ENCODE measurements around the gene SNX18.
"Not testable (repeated sequence)": the region's sequence is repeated elsewhere in the genome, so short reads cannot be mapped to it uniquely, and the experiment has no call there.

SNX18 gene, protein sequence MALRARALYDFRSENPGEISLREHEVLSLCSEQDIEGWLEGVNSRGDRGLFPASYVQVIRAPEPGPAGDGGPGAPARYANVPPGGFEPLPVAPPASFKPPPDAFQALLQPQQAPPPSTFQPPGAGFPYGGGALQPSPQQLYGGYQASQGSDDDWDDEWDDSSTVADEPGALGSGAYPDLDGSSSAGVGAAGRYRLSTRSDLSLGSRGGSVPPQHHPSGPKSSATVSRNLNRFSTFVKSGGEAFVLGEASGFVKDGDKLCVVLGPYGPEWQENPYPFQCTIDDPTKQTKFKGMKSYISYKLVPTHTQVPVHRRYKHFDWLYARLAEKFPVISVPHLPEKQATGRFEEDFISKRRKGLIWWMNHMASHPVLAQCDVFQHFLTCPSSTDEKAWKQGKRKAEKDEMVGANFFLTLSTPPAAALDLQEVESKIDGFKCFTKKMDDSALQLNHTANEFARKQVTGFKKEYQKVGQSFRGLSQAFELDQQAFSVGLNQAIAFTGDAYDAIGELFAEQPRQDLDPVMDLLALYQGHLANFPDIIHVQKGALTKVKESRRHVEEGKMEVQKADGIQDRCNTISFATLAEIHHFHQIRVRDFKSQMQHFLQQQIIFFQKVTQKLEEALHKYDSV

DNA sequence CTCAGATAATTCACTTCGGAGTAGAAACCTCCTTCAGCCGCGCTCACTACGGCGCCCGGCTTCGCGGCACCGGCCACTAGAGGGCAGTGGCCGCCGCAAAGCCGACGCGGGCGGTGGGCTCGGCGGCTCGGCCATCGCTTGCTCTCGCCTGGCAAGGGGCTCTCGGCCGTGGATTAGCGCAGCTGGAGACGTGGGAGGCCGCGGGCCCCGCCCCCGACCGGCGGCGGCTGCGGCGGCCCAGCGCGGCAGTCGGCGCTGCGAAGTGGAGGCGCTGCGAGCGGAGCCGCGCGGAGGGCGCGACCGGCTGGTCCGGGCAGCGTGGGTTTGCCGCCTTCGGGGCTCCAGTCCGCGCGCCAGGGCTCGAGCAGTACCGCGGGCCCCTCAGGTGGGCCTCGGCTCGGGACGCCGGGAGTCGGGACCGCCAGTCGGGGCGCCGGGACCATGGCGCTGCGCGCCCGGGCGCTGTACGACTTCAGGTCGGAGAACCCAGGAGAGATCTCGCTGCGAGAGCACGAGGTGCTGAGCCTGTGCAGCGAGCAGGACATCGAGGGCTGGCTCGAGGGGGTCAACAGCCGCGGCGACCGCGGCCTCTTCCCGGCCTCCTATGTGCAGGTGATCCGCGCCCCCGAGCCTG, at the start of gene SNX18:
SNX18 (plus strand) TSS at position 248 of the 634 bp plus-strand sequence; CDS start at position 442, 194 bp downstream.
- DNase-seq: peak; percentile 85 to 91

DNA sequence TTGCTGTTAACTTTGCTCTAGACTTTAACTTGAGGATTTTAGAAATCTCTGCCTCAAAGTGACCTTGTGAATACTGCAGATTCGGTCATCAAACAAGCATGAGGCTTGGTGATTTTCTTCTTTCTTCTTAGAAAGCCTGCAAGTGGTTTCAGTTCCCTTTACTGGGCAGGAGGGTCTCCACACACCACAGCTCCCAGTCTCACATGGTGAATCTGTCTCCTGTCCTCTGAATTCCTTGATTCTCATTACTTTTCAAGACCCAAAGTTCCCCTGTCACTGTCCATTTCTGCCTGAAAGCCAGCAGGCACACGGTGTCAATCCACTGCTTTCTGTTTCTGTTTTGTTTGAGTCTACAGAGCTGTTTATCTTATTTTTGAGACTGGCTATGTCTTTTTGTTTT, 47.9 kb upstream of the SNX18 start:
- DNase-seq: no peak

DNA sequence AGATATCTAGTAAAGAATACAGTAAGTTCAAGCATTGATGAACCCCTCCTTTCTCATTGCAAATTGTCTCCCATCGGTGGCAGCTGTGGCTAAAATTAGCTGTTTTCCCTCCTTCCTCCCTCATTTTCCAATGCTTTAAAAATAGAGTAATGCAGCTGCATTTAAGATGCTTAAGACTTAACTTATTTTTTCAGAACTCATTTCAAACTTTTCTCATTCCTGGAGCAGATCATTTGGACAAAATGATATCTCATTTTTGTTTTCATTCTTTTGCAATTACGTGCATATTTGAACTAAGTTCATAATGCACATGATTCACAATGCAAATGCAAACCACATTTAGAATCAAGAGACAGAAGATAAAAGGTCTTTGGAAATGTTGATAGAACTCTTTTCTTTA, 47.4 kb upstream of the SNX18 start:
- no peak for DNase-seq

- DNase-seq: no peak
Measured at GRCh38 chr5:54470677-54471076, 46.9 kb upstream of the SNX18 start.

GRCh38 chr5:54471398-54471797, 46.2 kb upstream of the SNX18 start:
- no peak for DNase-seq

GRCh38 chr5:54476682-54477081, 40.9 kb upstream of the SNX18 start:
- DNase-seq: no peak

GRCh38 chr5:54477941-54478478, 39.5 kb upstream of the SNX18 start:
- DNase-seq: no peak

GRCh38 chr5:54480296-54480695, 37.3 kb upstream of the SNX18 start:
- DNase-seq: no peak

GRCh38 chr5:54484219-54484894, 33.2 kb upstream of the SNX18 start:
- DNase-seq: no peak

- not testable (repeated sequence) for DNase-seq
Measured at GRCh38 chr5:54485659-54486058, 31.9 kb upstream of the SNX18 start.

- DNase-seq: not testable (repeated sequence)
Measured at GRCh38 chr5:54489648-54489979, 27.9 kb upstream of the SNX18 start.

- no peak for DNase-seq
Measured at GRCh38 chr5:54491326-54491725, 26.2 kb upstream of the SNX18 start.

DNA sequence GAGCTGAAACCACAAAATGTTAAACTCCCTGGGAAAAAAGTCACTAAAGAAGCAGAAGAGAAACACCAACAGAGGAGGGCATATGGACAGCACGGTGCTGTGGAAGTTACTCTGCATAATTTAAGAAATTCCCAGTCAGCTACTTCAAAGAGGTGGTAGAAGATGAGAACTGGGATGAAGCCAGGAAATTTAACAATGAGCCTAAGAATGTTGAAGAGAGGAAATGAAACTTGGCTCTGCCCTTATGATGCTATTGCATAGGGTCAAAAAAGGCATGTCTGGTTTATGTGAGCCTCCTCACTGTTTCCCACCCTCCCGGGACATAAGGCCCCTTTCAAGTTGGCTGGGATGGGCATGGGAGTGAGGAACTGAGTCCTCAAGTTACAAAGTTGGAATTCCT, 25.4 kb upstream of the SNX18 start:
- no peak for DNase-seq

DNA sequence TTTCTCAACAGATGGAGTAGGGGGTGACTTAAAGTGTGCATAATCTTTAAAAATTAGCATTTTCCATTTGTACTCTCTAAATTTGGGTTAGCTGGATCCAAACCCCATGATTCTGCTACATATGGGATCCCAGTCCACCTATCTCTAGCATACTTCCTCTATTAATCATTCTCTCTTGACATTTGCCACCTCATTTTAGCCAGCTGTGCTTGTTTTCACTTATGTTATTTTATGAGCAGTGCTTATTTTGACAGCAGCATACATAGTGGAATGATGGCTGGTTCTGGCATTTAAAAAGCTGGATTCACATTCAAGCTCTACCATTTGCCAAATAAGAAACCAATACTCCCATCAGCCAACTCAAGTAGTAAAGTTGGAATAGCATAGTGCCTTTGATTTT, 22.5 kb upstream of the SNX18 start:
- DNase-seq: no peak

DNA sequence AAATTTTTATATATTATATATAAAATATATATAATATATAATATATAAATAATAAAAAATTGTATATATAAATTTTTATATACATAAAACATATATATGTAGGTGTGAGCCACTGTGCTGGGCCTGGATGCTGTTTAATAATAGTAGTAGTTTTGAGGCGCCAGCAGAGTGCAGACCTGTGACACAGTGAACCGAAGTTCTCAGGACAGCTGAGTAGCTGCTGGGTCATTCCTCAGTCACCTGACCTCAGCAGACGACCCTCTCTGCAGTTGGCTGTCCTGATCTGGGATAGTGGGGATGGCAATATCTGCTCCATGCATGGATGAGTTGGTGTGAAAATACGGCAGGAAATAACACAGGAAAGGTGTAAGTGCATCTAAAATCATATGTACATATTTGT, 3.3 kb upstream of the SNX18 start:
- DNase-seq: peak in 1 of 2 experiments; percentile 12

DNA sequence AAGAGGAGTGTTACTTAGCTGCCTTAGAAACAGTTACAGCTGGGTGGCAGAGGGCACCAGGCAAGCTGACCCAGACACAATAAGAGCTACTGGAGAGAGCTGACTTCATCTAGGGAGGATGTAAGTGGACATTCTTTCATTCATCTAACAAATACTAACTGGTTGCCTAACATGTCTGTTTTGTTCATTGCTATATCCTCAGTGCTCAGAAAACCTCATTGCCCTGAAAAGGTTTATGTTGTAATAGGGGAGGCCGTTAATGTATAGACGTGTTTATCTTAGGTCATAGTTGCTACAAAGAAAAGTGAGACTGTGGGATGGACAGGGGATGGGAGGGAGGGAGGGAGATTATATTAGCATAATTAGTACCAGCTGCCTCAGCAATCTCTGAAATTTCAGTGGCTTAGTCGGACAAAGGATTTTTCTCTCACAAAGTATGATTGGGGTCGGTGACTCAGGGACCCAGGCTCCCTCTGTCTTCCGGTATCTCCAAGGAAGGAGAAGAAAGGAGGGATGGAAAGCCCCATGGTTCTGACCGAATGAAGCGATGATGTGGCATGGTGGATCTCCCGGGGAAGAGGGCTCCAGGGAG, 2.6 kb upstream of the SNX18 start:
- no peak for DNase-seq

DNA sequence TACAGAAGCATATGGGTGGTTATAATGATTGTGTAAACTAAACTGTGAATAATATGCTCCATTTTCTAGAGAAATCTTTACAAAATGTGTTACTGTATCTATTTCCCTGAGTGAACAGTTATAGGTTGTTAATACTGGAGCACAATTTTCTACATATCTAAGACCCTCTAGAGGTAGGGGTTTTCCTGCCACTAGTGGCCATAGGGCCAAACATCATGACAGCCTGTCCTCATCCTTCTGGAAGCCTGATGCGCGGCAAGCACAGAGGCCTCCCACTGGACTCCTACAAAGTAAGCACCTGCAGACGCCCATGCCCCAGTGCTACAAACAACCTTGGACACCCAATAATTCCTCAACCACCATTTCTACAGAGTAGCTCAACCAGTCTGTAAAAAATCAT, 1.9 kb upstream of the SNX18 start:
- no peak for DNase-seq

- DNase-seq: no peak
Measured at GRCh38 chr5:54516051-54516655, 1.4 kb upstream of the SNX18 start.

GRCh38 chr5:54517174-54517511, 416 bp upstream of the SNX18 start:
- DNase-seq: no peak

DNA sequence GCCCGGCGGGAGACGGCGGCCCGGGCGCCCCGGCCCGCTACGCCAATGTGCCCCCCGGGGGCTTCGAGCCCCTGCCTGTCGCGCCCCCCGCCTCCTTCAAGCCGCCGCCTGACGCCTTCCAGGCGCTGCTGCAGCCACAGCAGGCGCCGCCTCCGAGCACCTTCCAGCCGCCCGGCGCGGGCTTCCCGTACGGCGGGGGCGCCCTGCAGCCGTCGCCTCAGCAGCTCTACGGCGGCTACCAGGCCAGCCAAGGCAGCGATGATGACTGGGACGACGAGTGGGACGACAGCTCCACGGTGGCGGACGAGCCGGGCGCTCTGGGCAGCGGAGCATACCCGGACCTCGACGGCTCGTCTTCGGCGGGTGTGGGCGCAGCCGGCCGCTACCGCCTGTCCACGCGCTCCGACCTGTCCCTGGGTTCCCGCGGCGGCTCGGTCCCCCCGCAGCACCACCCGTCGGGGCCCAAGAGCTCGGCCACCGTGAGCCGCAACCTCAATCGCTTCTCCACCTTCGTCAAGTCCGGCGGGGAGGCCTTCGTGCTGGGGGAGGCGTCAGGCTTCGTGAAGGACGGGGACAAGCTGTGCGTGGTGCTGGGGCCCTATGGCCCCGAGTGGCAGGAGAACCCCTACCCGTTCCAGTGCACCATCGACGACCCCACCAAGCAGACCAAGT, 723 bp downstream of the SNX18 start:
- no peak for DNase-seq

GRCh38 chr5:54518818-54519508, 1.4 kb downstream of the SNX18 start:
- DNase-seq: no peak

Data from NCI-H187 (cell line).